ENCODE measurements around the gene MED13L.

Gene MED13L

GRCh38 chr12:115957686-115958290, 319.7 kb downstream of the MED13L start:
- DNase-seq = no peak

- DNase-seq = no peak
These were observed 320.8 kb downstream of the MED13L start for GRCh38 chr12:115956659-115957058.

- DNase-seq = no peak
These were observed 321.3 kb downstream of the MED13L start for GRCh38 chr12:115956236-115956635.

- no peak for DNase-seq
These were observed 324.0 kb downstream of the MED13L start for GRCh38 chr12:115953450-115953849.

- DNase-seq = no peak
These were observed 324.5 kb downstream of the MED13L start for GRCh38 chr12:115953031-115953430.

- DNase-seq = no peak
These were observed 326.5 kb downstream of the MED13L start for GRCh38 chr12:115950959-115951358.

- no peak for DNase-seq
These were observed 327.8 kb downstream of the MED13L start for GRCh38 chr12:115949675-115950074.

- DNase-seq = no peak
These were observed 329.8 kb downstream of the MED13L start for GRCh38 chr12:115947696-115948062.

- DNase-seq = peak; percentile 20
These were observed 330.4 kb downstream of the MED13L start for GRCh38 chr12:115946867-115947695.

- no peak for DNase-seq
These were observed 331.4 kb downstream of the MED13L start for GRCh38 chr12:115946092-115946491.

GRCh38 chr12:115945491-115945885, 332.0 kb downstream of the MED13L start:
- DNase-seq = no peak

- DNase-seq = no peak
These were observed 332.5 kb downstream of the MED13L start for GRCh38 chr12:115944837-115945490.

- DNase-seq = no peak
These were observed 333.1 kb downstream of the MED13L start for GRCh38 chr12:115944392-115944742.

- no peak for DNase-seq
These were observed 333.7 kb downstream of the MED13L start for GRCh38 chr12:115943630-115944391.

- DNase-seq = no peak
These were observed 334.2 kb downstream of the MED13L start for GRCh38 chr12:115943310-115943629.

GRCh38 chr12:115942346-115942745, 335.1 kb downstream of the MED13L start:
- no peak for DNase-seq

- no peak for DNase-seq
These were observed 336.1 kb downstream of the MED13L start for GRCh38 chr12:115941362-115941761.

GRCh38 chr12:115938794-115939377, 338.6 kb downstream of the MED13L start:
- no peak for DNase-seq

GRCh38 chr12:115936997-115937916, 340.2 kb downstream of the MED13L start:
- DNase-seq = no peak

- no peak for DNase-seq
These were observed 342.6 kb downstream of the MED13L start for GRCh38 chr12:115934877-115935276.

- DNase-seq = no peak
These were observed 343.4 kb downstream of the MED13L start for GRCh38 chr12:115934046-115934445.

GRCh38 chr12:115932066-115932465, 345.4 kb downstream of the MED13L start:
- no peak for DNase-seq
